GM12872 (cell line): Measurements from ENCODE around the gene MPC2.

ENCODE experiments used
- CTCF ChIP-seq: IDR thresholded peaks from 3 replicates; pipeline ENCODE4 v1.5.1; 2011; ENCODE audit warnings: low read depth, mild to moderate bottlenecking, low read length, moderate library complexity; ENCODE audit not compliant: insufficient read depth

MPC2 gene

DNA sequence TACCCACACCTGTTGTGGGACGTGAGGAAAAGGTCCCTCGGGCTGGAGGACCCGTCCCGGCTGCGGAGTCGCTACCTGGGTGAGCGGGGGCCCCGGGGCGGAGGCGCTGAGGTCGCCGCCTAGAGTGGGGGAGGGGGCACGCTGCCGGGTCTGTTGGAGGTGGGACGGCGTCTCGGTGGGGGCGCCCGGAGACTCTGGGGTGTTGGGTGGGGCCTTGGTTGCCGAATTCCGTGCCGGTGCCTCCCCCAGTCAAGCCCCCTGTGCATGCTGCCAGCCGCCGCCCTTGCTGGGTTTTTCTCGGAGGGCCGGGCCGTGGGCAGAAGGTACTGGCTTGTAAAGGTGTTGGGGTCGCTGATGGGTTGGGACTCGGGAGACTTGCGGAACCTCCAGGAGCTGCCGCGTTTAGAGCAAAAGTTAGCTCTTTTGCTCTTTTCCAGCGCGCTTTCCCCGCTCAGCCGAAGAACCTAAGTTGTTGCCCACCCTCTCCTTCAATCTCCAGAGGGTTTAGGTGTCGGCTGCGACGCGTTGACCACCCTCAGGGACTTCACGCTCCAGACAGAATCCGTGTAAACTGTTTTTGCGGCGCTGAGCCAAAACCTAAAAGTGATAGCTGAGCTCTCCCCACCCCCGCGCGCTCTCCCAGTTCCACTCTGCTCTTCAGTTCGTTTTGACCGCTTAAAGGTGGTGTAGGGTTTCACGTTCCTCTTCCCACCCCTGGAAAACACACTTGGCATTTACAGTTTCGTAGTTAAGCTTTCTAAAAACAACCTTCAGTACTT, at the start of gene MPC2:
TSS of gene MPC2 (minus strand) at position 143 of the 779 bp plus-strand sequence. CDS start 1,231 bp downstream, outside the sequence.
- no peak for TF ChIP-seq CTCF

DNA sequence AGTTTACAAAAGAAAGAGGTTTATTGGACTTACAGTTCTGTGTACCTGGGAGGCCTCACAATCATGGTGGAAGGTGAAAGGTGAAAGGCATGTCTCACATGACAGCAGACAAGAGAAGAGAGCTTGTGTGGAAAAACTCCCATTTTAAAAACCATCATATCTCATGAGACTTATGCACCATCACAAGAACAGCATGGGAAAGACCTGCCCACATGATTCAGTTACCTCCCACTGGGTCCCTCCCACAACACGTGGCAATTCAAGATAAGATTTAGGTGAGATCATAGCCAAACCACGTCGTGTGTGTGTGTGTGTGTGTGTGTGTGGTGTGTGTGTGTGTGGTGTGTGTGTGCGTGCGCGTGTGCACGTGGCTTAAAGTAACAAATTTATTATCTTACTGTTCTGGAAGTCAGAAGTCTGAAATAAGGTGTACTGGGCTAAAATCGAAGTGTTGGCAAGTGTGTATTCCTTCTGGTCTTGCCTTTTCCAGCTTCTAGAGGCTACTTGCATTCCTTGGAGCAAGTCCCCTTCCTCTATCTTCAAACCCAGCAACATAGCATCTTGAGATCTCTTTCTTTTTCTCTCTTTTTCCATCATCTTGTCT, 48.1 kb upstream of the MPC2 start:
- TF ChIP-seq CTCF: no peak

- TF ChIP-seq CTCF: no peak
Measured at GRCh38 chr1:167983797-167984420, 47.0 kb upstream of the MPC2 start.

DNA sequence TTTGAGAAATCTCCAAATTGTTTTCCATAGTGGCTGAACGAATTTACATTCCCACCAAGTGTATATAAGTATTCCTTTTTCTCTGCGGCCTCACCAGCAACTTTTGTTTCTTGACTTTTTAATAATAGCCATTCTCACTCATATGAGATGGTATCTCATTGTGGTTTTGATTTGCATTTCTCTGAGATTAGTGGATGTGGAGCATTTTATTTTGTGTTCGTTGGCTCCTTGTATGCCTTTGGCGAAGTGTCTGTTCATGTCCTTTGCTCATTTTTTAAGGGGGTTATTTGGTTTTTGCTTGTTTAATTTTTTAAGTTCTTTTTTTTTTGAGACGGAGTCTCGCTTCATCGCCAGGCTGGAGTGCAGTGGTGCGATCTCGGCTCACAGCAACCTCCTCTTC, 45.1 kb upstream of the MPC2 start:
- no peak for TF ChIP-seq CTCF

DNA sequence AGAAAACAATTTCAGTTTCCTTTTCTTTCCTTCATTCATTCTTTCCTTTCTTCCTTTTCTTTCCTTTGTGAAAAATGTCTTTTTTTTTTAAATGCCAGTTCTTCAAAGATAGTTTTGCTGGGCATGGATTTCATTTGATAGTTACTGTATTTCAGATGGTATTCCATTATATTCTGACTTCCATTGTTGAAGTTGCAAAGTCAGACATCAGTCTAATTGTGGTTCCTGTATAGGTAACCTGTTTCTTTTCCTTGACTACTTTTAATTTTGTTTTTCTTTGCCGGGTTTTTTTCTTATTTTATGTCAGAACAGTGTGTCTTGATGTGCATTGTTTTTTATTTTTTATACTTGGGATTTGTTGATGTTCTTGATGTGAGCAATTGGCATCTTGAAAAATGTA, 40.4 kb upstream of the MPC2 start:
- TF ChIP-seq CTCF: no peak

GRCh38 chr1:167974698-167975097, 37.8 kb upstream of the MPC2 start:
- no peak for TF ChIP-seq CTCF

GRCh38 chr1:167973832-167974231, 37.0 kb upstream of the MPC2 start:
- no peak for TF ChIP-seq CTCF
